HG03280 (cell line): ENCODE measurements around the gene TRIM47.

Experiments used
- ATAC-seq: cut with Tn5 transposase; IDR thresholded peaks from one replicate; pipeline ENCODE4 v1.9.1; 2021; ENCODE audit warnings: mild to moderate bottlenecking, moderate library complexity; ENCODE audit not compliant: unreplicated experiment

Gene TRIM47

DNA sequence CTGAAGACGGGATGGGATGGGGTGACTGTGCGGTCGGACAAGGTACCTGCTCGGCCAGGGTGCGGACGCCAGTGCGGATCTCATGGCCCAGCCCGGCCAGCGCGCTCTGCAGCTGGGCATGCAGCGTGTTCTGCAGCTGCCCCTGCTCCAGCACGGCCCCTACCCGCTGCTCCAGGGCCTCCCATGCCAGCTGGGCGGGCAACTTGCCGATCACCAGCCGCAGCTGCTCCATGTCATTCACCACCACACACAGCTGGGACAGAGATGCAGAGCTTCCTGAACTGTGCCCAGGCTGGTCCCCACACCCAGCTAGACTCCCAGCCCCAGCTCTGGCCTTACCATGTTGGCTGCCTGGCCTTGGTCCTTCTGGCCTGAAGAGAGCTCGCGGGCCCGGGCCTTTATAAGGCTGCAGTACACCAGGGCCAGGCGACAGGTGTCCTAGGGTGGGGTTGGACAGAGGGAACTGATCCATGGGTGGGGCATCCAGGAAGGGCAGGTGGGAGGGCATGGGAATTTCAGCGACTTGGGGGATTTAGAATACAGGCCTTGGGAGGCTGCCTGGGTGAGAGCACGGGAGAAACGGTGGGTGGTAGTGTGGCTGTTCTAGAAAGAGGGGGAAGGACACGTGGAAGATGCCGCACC lies 44.0 kb downstream of the TRIM47 start:
- ATAC-seq: no peak

DNA sequence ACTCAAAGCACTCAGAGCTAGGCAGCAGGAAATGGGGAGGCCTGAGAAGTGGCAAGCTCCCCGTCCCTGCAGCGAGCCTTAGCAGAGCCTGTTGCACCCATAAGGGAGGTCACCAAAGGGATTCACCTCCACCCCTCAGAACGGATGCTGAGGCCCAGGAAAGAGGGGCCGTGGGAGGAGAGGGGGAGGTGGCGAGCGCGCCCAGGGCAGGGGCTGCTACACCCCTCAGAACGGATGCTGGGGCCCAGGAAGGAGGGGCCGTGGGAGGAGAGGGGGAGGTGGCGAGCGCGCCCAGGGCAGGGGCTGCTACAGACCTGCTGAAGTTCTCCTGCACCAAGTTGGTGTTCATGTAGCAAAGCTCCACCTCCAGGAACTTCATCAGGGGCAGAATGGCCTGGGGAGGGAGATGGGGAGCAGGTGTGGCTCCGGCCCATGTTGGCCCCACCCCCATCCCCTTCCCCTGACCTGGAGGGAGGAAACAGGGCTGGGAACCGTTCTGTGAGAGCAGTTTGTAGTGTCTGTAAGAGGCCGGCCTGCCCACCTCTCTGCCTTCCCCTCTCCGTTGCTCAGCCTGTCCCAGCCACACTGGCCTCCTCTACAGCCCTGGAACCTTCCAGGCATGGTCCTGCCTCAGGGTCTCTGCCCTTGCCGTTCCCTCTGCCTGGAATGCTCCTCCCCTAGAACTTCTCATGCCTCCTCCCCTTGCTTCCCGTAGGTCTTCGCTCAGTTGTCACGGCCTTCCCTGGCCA lies 45.6 kb downstream of the TRIM47 start:
- no peak for ATAC-seq

DNA sequence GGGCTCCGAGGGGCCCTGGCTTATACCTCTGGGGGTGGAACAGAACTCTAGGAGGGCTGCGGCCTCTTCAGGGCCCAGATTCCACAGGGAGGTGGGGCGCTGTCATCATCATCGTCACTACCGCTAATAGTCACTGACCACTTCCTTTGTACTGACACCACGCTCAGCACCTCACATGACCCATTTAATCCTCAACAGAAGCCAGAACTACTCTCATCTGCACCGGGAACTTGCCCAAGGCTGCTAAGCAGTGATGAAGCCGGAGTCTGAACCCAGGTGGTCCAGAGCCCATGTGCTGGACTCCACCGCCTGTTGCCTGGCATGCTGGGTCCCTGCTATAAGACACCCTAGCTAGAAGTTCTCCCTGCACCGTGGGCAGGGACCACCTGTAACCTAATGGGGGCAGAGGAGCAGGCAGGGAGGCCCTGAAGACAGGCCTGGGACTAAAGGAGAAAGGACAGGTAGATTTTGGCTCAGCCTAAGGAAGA lies 46.2 kb downstream of the TRIM47 start:
- no peak for ATAC-seq

DNA sequence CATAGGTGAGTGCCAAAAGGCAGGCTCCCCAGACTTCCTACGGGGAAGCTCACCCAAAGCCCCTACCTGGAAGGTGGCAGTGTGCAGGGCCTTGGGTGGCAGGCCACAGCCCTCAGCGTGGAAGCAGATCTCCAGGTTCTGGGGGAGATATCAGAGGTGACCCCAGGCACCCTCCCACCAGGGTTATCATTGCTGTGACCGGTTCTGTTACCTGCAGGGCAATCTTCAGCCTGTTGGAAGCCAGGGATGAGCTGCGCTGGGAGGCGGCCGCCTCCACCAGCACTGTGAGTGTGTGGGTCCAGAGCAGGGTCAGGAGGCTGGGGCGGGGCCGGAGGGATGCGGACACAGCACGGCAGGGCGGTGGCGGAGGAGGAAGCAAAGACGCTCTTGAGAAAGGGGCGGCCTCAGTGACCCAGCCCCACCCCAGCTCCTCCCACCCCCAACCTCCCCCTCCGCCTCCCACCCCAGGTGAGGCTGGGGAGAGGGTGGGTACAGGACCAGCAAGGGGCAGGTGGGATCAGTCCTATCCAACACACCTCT lies 47.3 kb downstream of the TRIM47 start:
- no peak for ATAC-seq

DNA sequence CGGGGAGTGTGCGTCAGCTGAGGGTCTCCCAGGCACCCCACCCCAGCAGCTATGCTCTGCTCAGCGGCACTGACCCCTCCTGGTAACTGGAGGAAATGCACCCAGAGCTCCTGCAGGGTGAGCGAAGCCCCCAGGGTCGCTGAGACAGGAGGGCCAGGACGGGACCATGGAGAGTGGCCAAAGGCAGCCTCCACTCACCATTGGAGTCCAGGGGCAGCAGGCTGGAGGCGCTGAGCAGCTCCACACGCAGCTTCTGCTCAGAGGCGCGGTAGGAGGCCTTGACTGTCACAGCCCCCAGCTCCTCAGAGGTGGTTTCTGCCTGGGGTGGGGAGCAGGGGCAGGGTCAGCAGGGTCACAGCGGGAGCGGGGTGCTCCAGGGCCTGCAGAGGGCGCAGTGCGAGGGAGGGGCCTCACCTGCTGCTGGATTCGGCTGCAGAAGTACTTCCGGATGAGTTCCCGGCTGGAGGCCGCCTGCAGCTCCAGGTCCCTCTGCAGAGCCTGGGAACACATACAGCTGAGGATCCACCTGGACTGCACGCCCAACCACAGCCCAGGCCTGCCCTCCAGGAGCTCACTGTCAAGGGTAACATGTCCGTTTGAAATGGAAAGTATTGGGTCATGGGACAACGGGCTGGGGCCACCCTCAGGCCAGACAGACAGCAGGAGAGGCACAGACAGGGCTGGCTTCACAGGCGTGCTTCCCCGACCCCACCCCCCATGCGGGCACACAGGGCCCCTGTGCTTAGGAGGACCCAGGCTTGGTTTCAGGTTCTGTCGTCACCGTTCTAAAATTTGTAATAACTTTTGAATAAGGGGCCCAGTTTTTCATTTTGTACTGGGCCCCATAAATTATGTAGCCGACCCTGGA lies 48.0 kb downstream of the TRIM47 start:
- ATAC-seq: no peak

DNA sequence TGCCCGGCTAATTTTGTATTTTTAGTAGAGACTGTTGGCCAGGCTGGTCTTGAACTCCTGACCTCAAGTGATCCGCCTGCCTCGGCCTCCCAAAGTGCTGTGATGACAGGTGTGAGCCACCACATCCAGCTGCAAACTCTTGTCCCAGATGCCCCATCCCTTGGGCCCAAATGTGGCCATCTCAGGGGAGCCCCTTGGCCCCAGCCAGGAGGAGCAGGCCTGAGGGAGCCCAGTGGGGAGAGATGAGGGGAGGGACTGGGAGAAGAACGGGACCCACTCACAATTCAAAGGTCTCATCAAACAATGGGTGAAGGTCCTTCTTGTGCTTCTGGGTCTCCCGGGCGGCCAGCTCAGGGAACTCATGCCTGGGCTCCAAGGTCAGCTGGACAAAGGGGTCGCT lies 48.6 kb downstream of the TRIM47 start:
- no peak for ATAC-seq

DNA sequence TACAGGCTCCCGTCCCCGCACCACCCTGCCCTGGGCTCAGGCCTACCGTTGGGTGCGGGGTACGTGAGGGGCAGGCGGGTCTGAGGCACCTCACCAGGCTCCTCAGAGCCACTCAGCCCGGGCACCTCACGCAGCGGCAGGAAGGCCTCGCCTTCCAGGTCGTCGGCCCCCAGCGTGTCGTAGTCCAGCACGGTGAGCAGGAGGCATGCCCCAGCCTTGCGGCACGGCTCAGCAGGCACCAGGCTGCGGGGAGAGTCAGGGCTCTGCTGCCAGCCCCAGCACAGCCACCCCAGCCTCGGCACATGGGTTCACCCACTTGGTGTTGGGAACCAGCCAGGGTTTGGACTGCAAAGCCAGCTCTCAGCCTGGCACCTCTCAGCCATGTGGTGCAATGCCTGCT lies 49.6 kb downstream of the TRIM47 start:
- ATAC-seq: no peak

DNA sequence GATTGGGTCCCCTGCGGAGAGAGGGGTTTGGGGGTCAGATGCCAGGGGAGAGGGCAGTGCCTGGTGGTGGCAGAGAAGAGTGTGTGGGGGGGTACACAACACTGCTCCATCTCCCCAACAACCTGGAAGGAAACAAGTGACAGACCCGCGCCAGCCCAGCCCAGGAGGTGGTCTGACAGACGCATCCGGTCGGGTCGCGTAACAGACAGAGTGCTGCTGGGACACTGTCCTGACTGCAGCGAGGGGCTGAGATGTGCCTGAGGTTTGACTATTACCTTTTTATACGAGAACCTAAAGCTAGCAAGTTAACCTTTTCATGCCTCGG lies 50.3 kb downstream of the TRIM47 start:
- ATAC-seq: no peak

DNA sequence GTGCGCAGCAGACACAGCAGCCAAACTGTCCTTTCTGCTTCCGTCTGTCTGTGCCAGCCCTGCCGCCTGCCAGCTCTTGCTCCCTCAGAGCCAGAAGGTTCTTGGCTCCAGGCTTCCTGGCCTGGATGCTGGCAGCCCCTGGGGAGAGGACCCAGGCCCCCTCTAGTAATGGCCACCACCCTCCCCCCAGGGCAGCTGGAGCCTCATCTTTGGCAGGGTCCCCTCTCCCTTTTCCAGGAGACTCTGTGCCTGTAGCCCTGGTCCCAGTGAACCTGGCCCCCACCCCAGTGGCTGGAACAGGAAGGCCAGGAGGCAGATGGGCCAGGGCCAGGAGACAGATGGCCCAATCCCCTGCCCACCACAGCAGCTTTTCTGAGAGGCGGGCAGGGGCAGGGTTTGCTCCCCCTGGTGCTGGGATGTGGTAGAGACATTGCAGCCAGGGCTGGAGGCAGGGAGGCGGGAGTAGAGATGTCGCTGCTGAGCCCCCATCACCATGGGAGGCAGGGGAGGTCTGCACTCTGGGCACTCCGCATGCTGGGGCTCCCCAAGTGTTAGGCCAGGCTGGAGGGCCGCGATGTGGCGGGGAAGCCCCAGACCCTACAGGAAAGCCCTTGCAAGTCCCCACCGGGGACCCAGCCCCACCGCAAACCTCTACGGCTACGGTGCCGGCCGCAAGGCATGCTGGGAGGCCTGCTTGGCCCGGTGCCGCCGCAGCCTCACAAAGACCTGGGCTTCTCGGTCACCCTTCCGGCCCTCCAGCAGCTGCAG lies 50.9 kb downstream of the TRIM47 start:
- ATAC-seq: no peak

DNA sequence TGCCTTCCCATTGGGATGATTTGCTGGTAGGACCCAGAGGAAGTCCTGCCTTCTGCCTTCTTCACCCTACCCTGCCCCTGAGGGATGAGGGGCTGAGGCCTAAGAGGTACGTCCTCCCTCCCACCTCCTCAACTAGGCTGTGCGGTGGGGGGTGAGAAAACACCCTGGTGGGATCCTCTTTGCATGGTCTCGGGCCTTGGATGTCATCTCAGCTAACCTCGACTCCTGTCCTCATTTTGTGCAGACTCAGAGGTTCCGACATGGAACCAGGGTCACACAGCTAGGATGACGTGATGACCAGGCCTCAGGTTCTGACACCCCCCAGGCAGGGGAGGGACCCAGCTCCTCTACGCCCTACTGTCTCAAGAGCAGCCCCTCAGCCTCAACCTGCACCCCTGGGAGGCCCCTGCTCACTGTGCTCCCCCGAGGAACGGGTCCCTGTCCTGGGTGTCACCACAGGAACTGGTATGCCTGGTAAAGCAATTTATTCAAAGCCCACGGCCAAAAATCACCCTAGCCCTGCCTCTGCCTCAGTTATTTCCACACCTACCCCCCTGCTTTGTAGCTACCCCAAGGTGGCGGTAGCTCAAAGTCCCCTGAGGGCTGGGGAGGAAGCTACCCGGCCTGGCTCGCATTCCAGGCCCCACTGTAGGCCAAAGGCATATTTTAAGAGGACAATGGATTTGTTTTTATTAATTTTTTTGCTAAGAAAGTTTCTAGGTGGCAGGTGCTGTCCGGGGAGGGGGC lies 51.6 kb downstream of the TRIM47 start:
- no peak for ATAC-seq

DNA sequence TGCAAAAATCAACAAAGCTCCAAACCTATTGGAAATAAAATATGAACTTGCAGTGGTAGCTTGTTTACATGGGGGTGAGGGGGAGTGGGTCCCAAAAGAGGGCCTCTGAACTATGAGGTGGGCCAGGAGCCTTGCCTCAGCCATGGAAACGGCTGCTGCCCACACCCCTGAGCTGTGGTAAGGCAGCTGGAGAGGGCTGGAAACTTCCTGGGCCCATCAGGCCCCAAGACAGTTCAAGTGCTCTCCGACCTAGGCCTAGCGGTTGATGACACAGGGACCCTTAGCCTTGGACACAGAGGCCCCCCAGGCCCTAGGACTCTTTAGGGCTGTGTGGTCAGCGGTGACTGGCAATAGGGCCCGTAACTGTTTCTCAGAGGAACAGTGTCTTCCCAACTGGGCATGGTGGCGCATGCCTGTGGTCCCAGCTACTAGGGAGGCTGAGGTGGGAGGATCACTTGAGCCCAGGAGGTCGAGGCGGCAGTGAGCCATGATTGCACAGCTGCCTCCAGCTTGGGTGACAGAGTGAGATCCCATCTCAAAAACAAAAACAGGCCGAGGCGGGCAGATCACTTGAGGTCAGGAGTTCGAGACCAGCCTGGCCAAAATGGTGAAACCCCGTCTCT lies 52.5 kb downstream of the TRIM47 start:
- no peak for ATAC-seq

DNA sequence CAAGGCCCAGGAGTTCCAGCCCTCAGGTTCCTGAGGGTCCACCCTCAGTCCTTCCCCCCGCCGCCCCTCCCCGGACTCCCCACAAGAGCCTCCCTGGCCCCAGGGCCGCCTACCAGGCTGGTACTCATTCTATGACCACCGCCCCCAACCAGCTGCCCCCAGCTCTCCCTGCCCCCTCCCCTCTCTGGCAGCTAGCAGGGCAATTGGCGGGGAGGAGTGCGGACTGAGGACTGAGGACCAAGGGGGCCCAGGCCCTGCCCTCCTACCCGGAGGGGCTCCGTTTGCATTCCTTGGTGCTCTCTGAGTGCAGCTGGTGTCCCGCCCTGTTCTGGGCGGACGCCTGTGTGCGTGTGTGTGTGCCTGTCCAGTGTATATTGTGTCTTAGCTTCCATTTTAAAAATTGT lies 53.2 kb downstream of the TRIM47 start:
- ATAC-seq: no peak

DNA sequence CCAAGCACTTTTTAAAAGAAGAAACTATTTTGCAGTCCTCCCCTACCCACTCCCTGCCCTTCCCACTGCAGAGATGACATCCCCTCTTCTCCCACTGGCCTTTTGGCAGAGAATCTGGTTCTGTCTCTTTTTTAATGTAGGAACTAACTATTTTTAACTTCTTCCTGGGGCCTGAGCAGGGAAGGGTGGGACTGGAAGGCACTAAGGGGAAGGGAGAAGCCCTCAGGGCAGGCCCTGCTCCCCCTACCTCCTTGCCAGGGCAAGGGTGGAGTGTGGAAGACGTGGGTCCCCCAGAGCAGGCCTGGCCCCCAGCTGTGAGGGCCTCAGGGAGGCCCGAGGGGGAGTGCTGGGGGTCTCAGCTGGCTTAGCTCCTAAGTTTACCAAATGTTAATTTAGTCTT lies 53.7 kb downstream of the TRIM47 start:
- no peak for ATAC-seq
